ENCODE data around the gene DPY30.

DNA sequence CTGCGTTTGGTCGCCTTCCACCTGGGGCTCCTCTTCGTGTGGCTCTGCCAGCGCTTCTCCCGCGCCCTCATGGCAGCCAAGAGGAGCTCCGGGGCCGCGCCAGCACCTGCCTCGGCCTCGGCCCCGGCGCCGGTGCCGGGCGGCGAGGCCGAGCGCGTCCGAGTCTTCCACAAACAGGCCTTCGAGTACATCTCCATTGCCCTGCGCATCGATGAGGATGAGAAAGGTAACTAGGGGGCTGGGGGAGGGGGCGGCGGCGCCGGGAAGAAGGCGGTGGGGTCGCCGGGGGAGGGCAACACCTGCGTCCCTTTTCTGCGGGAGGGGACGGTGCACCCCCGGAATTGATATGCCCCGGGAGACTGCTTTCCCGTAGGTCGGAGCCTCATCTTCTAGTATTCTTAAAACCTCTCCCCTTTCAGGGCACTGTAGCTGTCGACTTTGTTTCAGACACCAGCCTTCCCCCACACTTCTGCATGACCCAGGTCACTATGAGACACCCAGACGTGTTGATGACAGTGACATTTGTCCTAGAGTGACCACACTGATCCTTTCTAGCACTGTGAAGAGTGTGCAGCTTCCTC is 24.5 kb upstream of the DPY30 start:
- TF ChIP-seq, protein P1, sequence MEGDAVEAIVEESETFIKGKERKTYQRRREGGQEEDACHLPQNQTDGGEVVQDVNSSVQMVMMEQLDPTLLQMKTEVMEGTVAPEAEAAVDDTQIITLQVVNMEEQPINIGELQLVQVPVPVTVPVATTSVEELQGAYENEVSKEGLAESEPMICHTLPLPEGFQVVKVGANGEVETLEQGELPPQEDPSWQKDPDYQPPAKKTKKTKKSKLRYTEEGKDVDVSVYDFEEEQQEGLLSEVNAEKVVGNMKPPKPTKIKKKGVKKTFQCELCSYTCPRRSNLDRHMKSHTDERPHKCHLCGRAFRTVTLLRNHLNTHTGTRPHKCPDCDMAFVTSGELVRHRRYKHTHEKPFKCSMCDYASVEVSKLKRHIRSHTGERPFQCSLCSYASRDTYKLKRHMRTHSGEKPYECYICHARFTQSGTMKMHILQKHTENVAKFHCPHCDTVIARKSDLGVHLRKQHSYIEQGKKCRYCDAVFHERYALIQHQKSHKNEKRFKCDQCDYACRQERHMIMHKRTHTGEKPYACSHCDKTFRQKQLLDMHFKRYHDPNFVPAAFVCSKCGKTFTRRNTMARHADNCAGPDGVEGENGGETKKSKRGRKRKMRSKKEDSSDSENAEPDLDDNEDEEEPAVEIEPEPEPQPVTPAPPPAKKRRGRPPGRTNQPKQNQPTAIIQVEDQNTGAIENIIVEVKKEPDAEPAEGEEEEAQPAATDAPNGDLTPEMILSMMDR (IDR thresholded peaks at IDR 0.05) = no peak
- no peak for TF ChIP-seq ZFX (IDR thresholded peaks at IDR 0.05; ENCODE audit: borderline replicate concordance)

Measured in 22Rv1 (cell line).